GM19463 (cell line): ENCODE data around the gene PLEKHA5.
"Not testable (repeated sequence)": the region's sequence is repeated elsewhere in the genome, so short reads cannot be mapped to it uniquely, and the experiment has no call there.

Source experiments
- ATAC-seq: cut with Tn5 transposase; IDR thresholded peaks from one replicate; pipeline ENCODE4 v1.9.1; 2021; ENCODE audit warnings: mild to moderate bottlenecking, moderate library complexity; ENCODE audit not compliant: unreplicated experiment

The PLEKHA5 gene

GRCh38 chr12:19165451-19165850, 35.9 kb downstream of the PLEKHA5 start:
- no peak for ATAC-seq

GRCh38 chr12:19166387-19166786, 36.9 kb downstream of the PLEKHA5 start:
- ATAC-seq = no peak

GRCh38 chr12:19166956-19167355, 37.4 kb downstream of the PLEKHA5 start:
- ATAC-seq = no peak

GRCh38 chr12:19167708-19168107, 38.2 kb downstream of the PLEKHA5 start:
- ATAC-seq = no peak

GRCh38 chr12:19168644-19169043, 39.1 kb downstream of the PLEKHA5 start:
- ATAC-seq = no peak

- ATAC-seq = no peak
Observed at GRCh38 chr12:19169222-19169621, 39.7 kb downstream of the PLEKHA5 start.

GRCh38 chr12:19170286-19170685, 40.8 kb downstream of the PLEKHA5 start:
- ATAC-seq = not testable (repeated sequence)

GRCh38 chr12:19171731-19172130, 42.2 kb downstream of the PLEKHA5 start:
- ATAC-seq = no peak

- no peak for ATAC-seq
Observed at GRCh38 chr12:19177754-19178153, 48.2 kb downstream of the PLEKHA5 start.

GRCh38 chr12:19179986-19180385, 50.5 kb downstream of the PLEKHA5 start:
- no peak for ATAC-seq

GRCh38 chr12:19181666-19182426, 52.3 kb downstream of the PLEKHA5 start:
- ATAC-seq = no peak

- no peak for ATAC-seq
Observed at GRCh38 chr12:19183121-19183838, 53.7 kb downstream of the PLEKHA5 start.

- ATAC-seq = no peak
Observed at GRCh38 chr12:19185262-19185929, 55.9 kb downstream of the PLEKHA5 start.

- ATAC-seq = no peak
Observed at GRCh38 chr12:19186722-19187661, 57.5 kb downstream of the PLEKHA5 start.

GRCh38 chr12:19189522-19189921, 60.0 kb downstream of the PLEKHA5 start:
- no peak for ATAC-seq

- ATAC-seq = no peak
Observed at GRCh38 chr12:19190292-19191031, 60.9 kb downstream of the PLEKHA5 start.

- ATAC-seq = no peak
Observed at GRCh38 chr12:19191089-19191488, 61.6 kb downstream of the PLEKHA5 start.

- ATAC-seq = no peak
Observed at GRCh38 chr12:19191563-19191962, 62.0 kb downstream of the PLEKHA5 start.

GRCh38 chr12:19192710-19193109, 63.2 kb downstream of the PLEKHA5 start:
- no peak for ATAC-seq

- no peak for ATAC-seq
Observed at GRCh38 chr12:19194963-19195362, 65.4 kb downstream of the PLEKHA5 start.
